Stimulated activated CD4-positive, alpha-beta T cell treated with anti-CD3 and anti-CD28 coated beads, Interleukin-15, amount 100 ng/mL, for 24 hours (primary cell): ENCODE data around the gene MSX1.

Experiments used
- DNase-seq: peaks from one replicate; pipeline ENCODE4 v3.0.0-alpha.2; 2020

MSX1 gene

GRCh38 chr4:4858527-4859324 lies 739 bp upstream of the MSX1 start:
- DNase-seq: no peak

GRCh38 chr4:4859799-4860599 lies 534 bp downstream of the MSX1 start:
- DNase-seq: no peak

GRCh38 chr4:4860600-4861389 lies 1.3 kb downstream of the MSX1 start:
- no peak for DNase-seq

- DNase-seq: no peak
Measured at GRCh38 chr4:4861390-4862018, 2.0 kb downstream of the MSX1 start.

- no peak for DNase-seq
Measured at GRCh38 chr4:4862071-4862551, 2.6 kb downstream of the MSX1 start.

- DNase-seq: no peak
Measured at GRCh38 chr4:4862665-4863482, 3.4 kb downstream of the MSX1 start.

- no peak for DNase-seq
Measured at GRCh38 chr4:4864443-4864939, 5.0 kb downstream of the MSX1 start.

- DNase-seq: no peak
Measured at GRCh38 chr4:4864940-4865704, 5.7 kb downstream of the MSX1 start.

- no peak for DNase-seq
Measured at GRCh38 chr4:4865705-4866123, 6.2 kb downstream of the MSX1 start.

GRCh38 chr4:4866124-4866865 lies 6.8 kb downstream of the MSX1 start:
- no peak for DNase-seq

GRCh38 chr4:4866866-4867374 lies 7.5 kb downstream of the MSX1 start:
- no peak for DNase-seq

GRCh38 chr4:4867375-4868039 lies 8.0 kb downstream of the MSX1 start:
- no peak for DNase-seq

- no peak for DNase-seq
Measured at GRCh38 chr4:4868040-4868757, 8.7 kb downstream of the MSX1 start.

- no peak for DNase-seq
Measured at GRCh38 chr4:4868758-4869723, 9.6 kb downstream of the MSX1 start.

- DNase-seq: no peak
Measured at GRCh38 chr4:4869731-4870571, 10.5 kb downstream of the MSX1 start.

- no peak for DNase-seq
Measured at GRCh38 chr4:4870576-4871241, 11.2 kb downstream of the MSX1 start.
